Ovary (tissue), 3 donors: ENCODE data around the gene BPGM.

Experiments used
- POLR2A ChIP-seq: fragments of 450-650 bp; IDR thresholded peaks from one replicate; pipeline ENCODE4 v1.6.1; 2017; ENCODE audit warnings: antibody characterized with exemption, mild to moderate bottlenecking, moderate library complexity
- TF ChIP-seq, protein P1 (sequence below), 3 donors: fragments of 450-650 bp in 2 of 3; fragments of 200-600 bp in 1 of 3; IDR thresholded peaks; one replicate each; pipeline versions ENCODE4 v1.5.1 to v1.8.0; 2016 to 2022; ENCODE audit warnings: antibody characterized with exemption in 3 of 3, mild to moderate bottlenecking in 1 of 3
- donor health status: DM: no; HTN: no; CAD: no.

DNA sequence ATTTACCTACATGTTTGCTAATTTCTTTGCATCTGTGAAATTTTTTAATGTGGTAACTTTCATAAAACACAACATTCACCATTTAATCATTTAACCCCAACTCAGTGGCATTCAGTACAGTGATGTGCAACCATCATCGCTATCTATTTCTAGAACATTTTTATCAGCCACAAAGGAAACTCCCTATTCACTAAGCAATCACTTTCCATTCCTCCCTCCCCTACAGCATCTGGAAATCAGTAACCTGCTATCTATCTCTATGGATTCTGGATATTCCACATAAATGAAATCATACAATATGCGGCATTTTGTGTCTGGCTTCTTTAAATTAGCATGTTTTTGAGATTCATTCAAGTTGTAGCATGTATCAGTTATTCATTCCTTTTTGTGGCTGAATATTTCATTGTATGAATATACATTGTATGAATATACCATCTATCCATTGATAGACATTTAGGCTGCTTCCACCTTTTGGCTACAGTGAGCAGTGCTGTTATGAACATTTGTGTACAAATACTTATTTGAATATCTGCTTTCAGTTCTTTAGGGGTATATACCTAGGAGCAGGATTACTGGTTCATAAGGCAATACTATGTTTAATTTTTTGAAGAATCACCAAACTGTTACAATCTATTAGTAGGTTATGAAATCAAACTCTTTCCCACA is 19.4 kb upstream of the BPGM start:
- TF ChIP-seq, protein P1, sequence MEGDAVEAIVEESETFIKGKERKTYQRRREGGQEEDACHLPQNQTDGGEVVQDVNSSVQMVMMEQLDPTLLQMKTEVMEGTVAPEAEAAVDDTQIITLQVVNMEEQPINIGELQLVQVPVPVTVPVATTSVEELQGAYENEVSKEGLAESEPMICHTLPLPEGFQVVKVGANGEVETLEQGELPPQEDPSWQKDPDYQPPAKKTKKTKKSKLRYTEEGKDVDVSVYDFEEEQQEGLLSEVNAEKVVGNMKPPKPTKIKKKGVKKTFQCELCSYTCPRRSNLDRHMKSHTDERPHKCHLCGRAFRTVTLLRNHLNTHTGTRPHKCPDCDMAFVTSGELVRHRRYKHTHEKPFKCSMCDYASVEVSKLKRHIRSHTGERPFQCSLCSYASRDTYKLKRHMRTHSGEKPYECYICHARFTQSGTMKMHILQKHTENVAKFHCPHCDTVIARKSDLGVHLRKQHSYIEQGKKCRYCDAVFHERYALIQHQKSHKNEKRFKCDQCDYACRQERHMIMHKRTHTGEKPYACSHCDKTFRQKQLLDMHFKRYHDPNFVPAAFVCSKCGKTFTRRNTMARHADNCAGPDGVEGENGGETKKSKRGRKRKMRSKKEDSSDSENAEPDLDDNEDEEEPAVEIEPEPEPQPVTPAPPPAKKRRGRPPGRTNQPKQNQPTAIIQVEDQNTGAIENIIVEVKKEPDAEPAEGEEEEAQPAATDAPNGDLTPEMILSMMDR (IDR thresholded peaks at IDR 0.05) = no peak
- no peak for TF ChIP-seq POLR2A
